HepG2 (cell line): Measurements from ENCODE around the gene SLC39A2. TPM values are rescaled to one million over a fixed set of nuclear protein-coding genes. Genes with fewer than 3 reads are reported as not detected.

Experiments used
- ADNP ChIP-seq: sonication (generic); formaldehyde crosslinking; IDR thresholded peaks from 2 replicates; pipeline ENCODE4 v1.4.0; 2020; ENCODE audit warnings: missing genetic modification reagents
- CEBPZ ChIP-seq: IDR thresholded peaks from 2 replicates; pipeline ENCODE4 v1.6.1; 2012; ENCODE audit warnings: low read length, improper control_type of control experiment
- HNRNPH1 ChIP-seq: fragments of 200-400 bp; formaldehyde crosslinking; optimal IDR thresholded peaks from 2 replicates; pipeline ENCODE3; 2017; ENCODE audit warnings: mild to moderate bottlenecking, low read depth, low read length
- NFYB ChIP-seq: sonication (generic); formaldehyde crosslinking; IDR thresholded peaks from 2 replicates; pipeline ENCODE4 v1.4.0; 2020; ENCODE audit warnings: missing genetic modification reagents
- PATZ1 ChIP-seq: sonication (generic); formaldehyde crosslinking; IDR thresholded peaks from 2 replicates; pipeline ENCODE4 v1.4.0; 2020; ENCODE audit warnings: missing genetic modification reagents
- PCBP2 ChIP-seq: fragments of 200-400 bp; formaldehyde crosslinking; optimal IDR thresholded peaks from 2 replicates; pipeline ENCODE3; 2018; ENCODE audit warnings: low read length, low read depth; ENCODE audit not compliant: poor library complexity, severe bottlenecking
- RFXAP ChIP-seq: sonication (generic); formaldehyde crosslinking; IDR thresholded peaks from 2 replicates; pipeline ENCODE4 v1.4.0; 2020; ENCODE audit warnings: missing genetic modification reagents, borderline replicate concordance
- SKIL ChIP-seq: sonication (generic); formaldehyde crosslinking; IDR thresholded peaks from 2 replicates; pipeline ENCODE4 v1.8.0; 2022; ENCODE audit warnings: missing genetic modification reagents, mild to moderate bottlenecking, moderate library complexity, borderline replicate concordance
- SP5 ChIP-seq: IDR thresholded peaks from 2 replicates; pipeline ENCODE4 v1.6.1; 2016; ENCODE audit warnings: low read depth, borderline replicate concordance
- TMF1 ChIP-seq: sonication (generic); formaldehyde crosslinking; IDR thresholded peaks from 2 replicates; pipeline ENCODE4 v1.8.1; 2022; ENCODE audit warnings: low read depth, missing genetic modification reagents
- ZNF407 ChIP-seq: sonication (generic); formaldehyde crosslinking; IDR thresholded peaks from one replicate; pipeline ENCODE4 v1.5.1; 2020; ENCODE audit warnings: mild to moderate bottlenecking, missing genetic modification reagents; ENCODE audit errors: not compliant biosample characterization
- ZNF615 ChIP-seq: sonication (generic); formaldehyde crosslinking; IDR thresholded peaks from 2 replicates; pipeline ENCODE4 v1.5.0; 2020; ENCODE audit warnings: mild to moderate bottlenecking, missing genetic modification reagents, borderline replicate concordance
- polyA plus RNA-seq, 8 experiments: library from polyadenylated mRNA; depleted of rRNA in 3 of 8; stranded (reverse) in 7 of 8; unstranded in 1 of 8; fragments of >200 nt; fragmentation: Illumina TruSeq in 4 of 8; extraction: Trizol in 4 of 8; gene quantifications; 2 replicates each; pipeline versions ENCODE4 v1.2.1 to v1.2.3, GENCODE V29; 2011 to 2016; ENCODE audit warnings: low read depth in 4 of 8, missing spikeins in 1 of 8, mixed read lengths in 1 of 8; ENCODE audit not compliant: insufficient read depth in 1 of 8
- total RNA-seq, 5 experiments: library from RNA; depleted of rRNA; stranded (reverse); fragments of >200 nt; fragmentation: Illumina TruSeq; extraction: Trizol; gene quantifications; 2 replicates each; pipeline ENCODE4 v1.2.3, GENCODE V29; 2016; ENCODE audit warnings: low read depth in 1 of 5

Gene SLC39A2
- total and polyA plus RNA-seq, 2 of the 13 experiments (the other 11 are each of a cell fraction or from before 2014, with no cell fraction given), result 0.08 to 0.11 TPM

- TF ChIP-seq SP5 (CRISPR knock-in tag) (peak; percentile 35; the same call in 1 of the 2 replicates), PCBP2 (no peak), ZNF407 (CRISPR knock-in tag) (no peak), PATZ1 (peak; percentile 33; the same call in 1 of the 2 replicates), TMF1 (CRISPR knock-in tag) (no peak), SKIL (CRISPR knock-in tag) (peak; percentile 67; the same call in 1 of the 2 replicates), ADNP (CRISPR knock-in tag) (no peak), NFYB (CRISPR knock-in tag) (peak; percentile 39; the same call in 1 of the 2 replicates), ZNF615 (no peak), HNRNPH1 (no peak), CEBPZ (no peak), RFXAP (no peak)
Observed at GRCh38 chr14:21023817-21024584, 24.9 kb downstream of the SLC39A2 start (continued).
